WTC11 (cell line): ENCODE data around the gene FGA.

Experiments
- CBFB ChIP-seq: sonication (generic); formaldehyde crosslinking; IDR thresholded peaks from 2 replicates; pipeline ENCODE4 v1.8.1; 2022; ENCODE audit warnings: mild to moderate bottlenecking, low read depth, missing genetic modification reagents
- ESRRA ChIP-seq: sonication (generic); formaldehyde crosslinking; IDR thresholded peaks from 2 replicates; pipeline ENCODE4 v1.8.1; 2022; ENCODE audit warnings: mild to moderate bottlenecking, missing genetic modification reagents, borderline replicate concordance
- HMGA2 ChIP-seq: fragments of 250-450 bp; sonication (Bioruptor Pico); IDR thresholded peaks from 2 replicates; pipeline ENCODE4 v1.4.0; 2021; ENCODE audit warnings: mild to moderate bottlenecking, moderate library complexity
- IRF2 ChIP-seq: sonication (generic); formaldehyde crosslinking; IDR thresholded peaks from 2 replicates; pipeline ENCODE4 v1.8.0; 2022; ENCODE audit warnings: low read depth, missing genetic modification reagents, borderline replicate concordance
- JUN ChIP-seq: sonication (generic); formaldehyde crosslinking; IDR thresholded peaks from 2 replicates; pipeline ENCODE4 v1.8.0; 2023; ENCODE audit warnings: mild to moderate bottlenecking, missing genetic modification reagents
- NR3C1 ChIP-seq: sonication (generic); formaldehyde crosslinking; conservative IDR thresholded peaks from 2 replicates; pipeline ENCODE4 v1.8.1; 2023; ENCODE audit warnings: low read depth, mild to moderate bottlenecking, missing genetic modification reagents
- TEAD1 ChIP-seq: sonication (generic); formaldehyde crosslinking; IDR thresholded peaks from 2 replicates; pipeline ENCODE4 v1.8.0; 2022; ENCODE audit warnings: mild to moderate bottlenecking, missing genetic modification reagents
- ZNF423 ChIP-seq: fragments of 250-450 bp; sonication (Bioruptor Pico); IDR thresholded peaks from 2 replicates; pipeline ENCODE4 v2.1.2; 2022; ENCODE audit warnings: mild to moderate bottlenecking, moderate library complexity
- TF ChIP-seq, protein P1 (sequence below): fragments of 200-600 bp; IDR thresholded peaks from 2 replicates; pipeline ENCODE4 v1.8.0; 2022; ENCODE audit warnings: antibody characterized with exemption
- TF ChIP-seq, protein P2 (sequence below): sonication (generic); formaldehyde crosslinking; conservative IDR thresholded peaks from 2 replicates; pipeline ENCODE4 v1.8.1; 2022; ENCODE audit warnings: mild to moderate bottlenecking, missing genetic modification reagents
- TF ChIP-seq, protein P3 (sequence below): sonication (generic); formaldehyde crosslinking; IDR thresholded peaks from 2 replicates; pipeline ENCODE4 v1.8.0; 2022; ENCODE audit warnings: mild to moderate bottlenecking, missing genetic modification reagents
- TF ChIP-seq, protein P4 (sequence below): sonication (generic); formaldehyde crosslinking; IDR thresholded peaks from 2 replicates; pipeline ENCODE4 v1.8.0; 2022; ENCODE audit warnings: mild to moderate bottlenecking, missing genetic modification reagents
- TF ChIP-seq, protein P5 (sequence below): sonication (generic); formaldehyde crosslinking; IDR thresholded peaks from 2 replicates; pipeline ENCODE4 v1.8.1; 2023; ENCODE audit warnings: mild to moderate bottlenecking, missing genetic modification reagents, moderate library complexity
- TF ChIP-seq, protein P6 (sequence below): sonication (generic); formaldehyde crosslinking; IDR thresholded peaks from 2 replicates; pipeline ENCODE4 v1.8.1; 2022; ENCODE audit warnings: mild to moderate bottlenecking, moderate library complexity, missing genetic modification reagents

DNA sequence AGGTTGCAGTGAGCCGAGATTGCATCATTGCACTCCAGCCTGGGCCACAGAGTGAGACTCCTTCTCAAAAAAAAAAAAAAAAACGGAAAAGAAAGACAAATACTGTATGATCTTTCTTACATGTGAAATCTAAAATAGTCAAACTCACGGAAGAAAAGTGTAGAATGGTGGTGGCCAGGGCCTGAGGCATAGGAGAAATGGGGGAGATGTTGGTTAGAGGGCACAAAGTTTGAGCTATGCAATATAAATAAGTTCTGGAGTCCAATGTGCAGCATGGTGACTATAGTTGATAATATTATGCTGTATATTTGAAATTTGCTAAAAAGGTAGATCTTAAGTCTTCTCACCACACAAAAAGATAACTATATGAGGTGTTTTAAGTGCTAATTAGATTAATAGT is 1.3 kb upstream of the FGA start:
- TF ChIP-seq, protein P1, sequence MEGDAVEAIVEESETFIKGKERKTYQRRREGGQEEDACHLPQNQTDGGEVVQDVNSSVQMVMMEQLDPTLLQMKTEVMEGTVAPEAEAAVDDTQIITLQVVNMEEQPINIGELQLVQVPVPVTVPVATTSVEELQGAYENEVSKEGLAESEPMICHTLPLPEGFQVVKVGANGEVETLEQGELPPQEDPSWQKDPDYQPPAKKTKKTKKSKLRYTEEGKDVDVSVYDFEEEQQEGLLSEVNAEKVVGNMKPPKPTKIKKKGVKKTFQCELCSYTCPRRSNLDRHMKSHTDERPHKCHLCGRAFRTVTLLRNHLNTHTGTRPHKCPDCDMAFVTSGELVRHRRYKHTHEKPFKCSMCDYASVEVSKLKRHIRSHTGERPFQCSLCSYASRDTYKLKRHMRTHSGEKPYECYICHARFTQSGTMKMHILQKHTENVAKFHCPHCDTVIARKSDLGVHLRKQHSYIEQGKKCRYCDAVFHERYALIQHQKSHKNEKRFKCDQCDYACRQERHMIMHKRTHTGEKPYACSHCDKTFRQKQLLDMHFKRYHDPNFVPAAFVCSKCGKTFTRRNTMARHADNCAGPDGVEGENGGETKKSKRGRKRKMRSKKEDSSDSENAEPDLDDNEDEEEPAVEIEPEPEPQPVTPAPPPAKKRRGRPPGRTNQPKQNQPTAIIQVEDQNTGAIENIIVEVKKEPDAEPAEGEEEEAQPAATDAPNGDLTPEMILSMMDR: no peak
- TF ChIP-seq HMGA2 (CRISPR knock-in tag) (no peak), JUN (CRISPR knock-in tag) (no peak), NR3C1 (CRISPR knock-in tag) (no peak), CBFB (CRISPR knock-in tag) (no peak), ESRRA (CRISPR knock-in tag) (no peak), ZNF423 (CRISPR knock-in tag) (no peak), TEAD1 (CRISPR knock-in tag) (no peak), IRF2 (no peak)
- TF ChIP-seq, protein P2, sequence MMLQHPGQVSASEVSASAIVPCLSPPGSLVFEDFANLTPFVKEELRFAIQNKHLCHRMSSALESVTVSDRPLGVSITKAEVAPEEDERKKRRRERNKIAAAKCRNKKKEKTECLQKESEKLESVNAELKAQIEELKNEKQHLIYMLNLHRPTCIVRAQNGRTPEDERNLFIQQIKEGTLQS (CRISPR knock-in tag): no peak
- TF ChIP-seq, protein P3, sequence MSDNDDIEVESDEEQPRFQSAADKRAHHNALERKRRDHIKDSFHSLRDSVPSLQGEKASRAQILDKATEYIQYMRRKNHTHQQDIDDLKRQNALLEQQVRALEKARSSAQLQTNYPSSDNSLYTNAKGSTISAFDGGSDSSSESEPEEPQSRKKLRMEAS (CRISPR knock-in tag): no peak
- TF ChIP-seq, protein P4, sequence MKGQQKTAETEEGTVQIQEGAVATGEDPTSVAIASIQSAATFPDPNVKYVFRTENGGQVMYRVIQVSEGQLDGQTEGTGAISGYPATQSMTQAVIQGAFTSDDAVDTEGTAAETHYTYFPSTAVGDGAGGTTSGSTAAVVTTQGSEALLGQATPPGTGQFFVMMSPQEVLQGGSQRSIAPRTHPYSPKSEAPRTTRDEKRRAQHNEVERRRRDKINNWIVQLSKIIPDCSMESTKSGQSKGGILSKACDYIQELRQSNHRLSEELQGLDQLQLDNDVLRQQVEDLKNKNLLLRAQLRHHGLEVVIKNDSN (CRISPR knock-in tag): no peak
- TF ChIP-seq, protein P5, sequence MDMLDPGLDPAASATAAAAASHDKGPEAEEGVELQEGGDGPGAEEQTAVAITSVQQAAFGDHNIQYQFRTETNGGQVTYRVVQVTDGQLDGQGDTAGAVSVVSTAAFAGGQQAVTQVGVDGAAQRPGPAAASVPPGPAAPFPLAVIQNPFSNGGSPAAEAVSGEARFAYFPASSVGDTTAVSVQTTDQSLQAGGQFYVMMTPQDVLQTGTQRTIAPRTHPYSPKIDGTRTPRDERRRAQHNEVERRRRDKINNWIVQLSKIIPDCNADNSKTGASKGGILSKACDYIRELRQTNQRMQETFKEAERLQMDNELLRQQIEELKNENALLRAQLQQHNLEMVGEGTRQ (CRISPR knock-in tag): no peak
- TF ChIP-seq, protein P6, sequence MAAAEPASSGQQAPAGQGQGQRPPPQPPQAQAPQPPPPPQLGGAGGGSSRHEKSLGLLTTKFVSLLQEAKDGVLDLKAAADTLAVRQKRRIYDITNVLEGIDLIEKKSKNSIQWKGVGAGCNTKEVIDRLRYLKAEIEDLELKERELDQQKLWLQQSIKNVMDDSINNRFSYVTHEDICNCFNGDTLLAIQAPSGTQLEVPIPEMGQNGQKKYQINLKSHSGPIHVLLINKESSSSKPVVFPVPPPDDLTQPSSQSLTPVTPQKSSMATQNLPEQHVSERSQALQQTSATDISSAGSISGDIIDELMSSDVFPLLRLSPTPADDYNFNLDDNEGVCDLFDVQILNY (CRISPR knock-in tag): no peak
